Measurements from ENCODE around the gene PLET1. TPM values are rescaled to one million over a fixed set of nuclear protein-coding genes. Genes with fewer than 3 reads are reported as not detected.

The PLET1 gene
- total and polyA plus RNA-seq, 2 donors (not counting 1 experiment from before 2014, with no cell fraction given) = not detected

Small RNAs within 50 kb of the gene (small RNA-seq; reads per million reads assigned to genes)
- gene MRPS36P4 (ENCODE audit: insufficient read length, low read depth, low replicate concordance) = not detected

Other genes with a start within 250 kb of the PLET1 start
- 19.8 and 21.1 TPM in 2 replicates for gene DLAT, start 235.5 kb downstream of the PLET1 start, total RNA-seq
- gene DLAT, start 235.5 kb downstream of the PLET1 start, polyA plus RNA-seq = 6.1 and 8.9 TPM in 2 replicates
- 0.22 and 0.67 TPM in 2 replicates for gene PIH1D2, start 186.8 kb downstream of the PLET1 start, total RNA-seq
- gene PIH1D2, start 186.8 kb downstream of the PLET1 start, polyA plus RNA-seq = 0.06 TPM in 1 of 2 replicates, not detected in the other
- gene NKAPD1, start 186.6 kb downstream of the PLET1 start, total RNA-seq = 22.8 and 23.4 TPM in 2 replicates
- gene NKAPD1, start 186.6 kb downstream of the PLET1 start, polyA plus RNA-seq = 4.5 and 5.4 TPM in 2 replicates
- gene TIMM8B, start 174.1 kb downstream of the PLET1 start, total RNA-seq = 22.4 and 25.5 TPM in 2 replicates
- 6.3 and 12.0 TPM in 2 replicates for gene TIMM8B, start 174.1 kb downstream of the PLET1 start, polyA plus RNA-seq
- 55.0 and 57.7 TPM in 2 replicates for gene SDHD, start 174.0 kb downstream of the PLET1 start, total RNA-seq
- gene SDHD, start 174.0 kb downstream of the PLET1 start, polyA plus RNA-seq = 33.5 and 43.0 TPM in 2 replicates
- 0.58 and 0.67 TPM in 2 replicates for gene IL18, start 96.8 kb downstream of the PLET1 start, total RNA-seq
- 0.45 and 1.6 TPM in 2 replicates for gene IL18, start 96.8 kb downstream of the PLET1 start, polyA plus RNA-seq
- gene TEX12, start 93.5 kb downstream of the PLET1 start, total RNA-seq = 0.47 TPM in 1 of 2 replicates, not detected in the other
- 0.10 and 0.36 TPM in 2 replicates for gene TEX12, start 93.5 kb downstream of the PLET1 start, polyA plus RNA-seq
- gene BCO2, start 85.3 kb downstream of the PLET1 start, total RNA-seq = 1.7 and 4.4 TPM in 2 replicates
- gene BCO2, start 85.3 kb downstream of the PLET1 start, polyA plus RNA-seq = 1.8 TPM in 2 replicates
- gene PTS, start 34.4 kb downstream of the PLET1 start, total RNA-seq = 36.2 and 36.7 TPM in 2 replicates
- 36.9 and 75.2 TPM in 2 replicates for gene PTS, start 34.4 kb downstream of the PLET1 start, polyA plus RNA-seq

All from B cell (primary cell).